SK-N-SH (cell line): ENCODE results near the gene TICRR. TPM values are rescaled to one million over a fixed set of nuclear protein-coding genes. Genes with fewer than 3 reads are reported as not detected.
"Not testable (repeated sequence)": the region's sequence is repeated elsewhere in the genome, so short reads cannot be mapped to it uniquely, and the experiment has no call there.

Experiments used
- CTCF ChIA-PET: fragments of 300-600, 350-600 bp; formaldehyde crosslinking; extraction: SDS; loops from one replicate; lab custom pipeline; 2021; lab: Yijun Ruan, JAX
- POLR2A ChIA-PET: fragments of 350-600 bp; sonication (Branson Sonifier 250); formaldehyde crosslinking; extraction: SDS; loops from one replicate; lab custom pipeline; 2020; ENCODE audit warnings: antibody characterized with exemption, inconsistent platforms; lab: Yijun Ruan, JAX
- DNase-seq: peaks from one replicate; pipeline ENCODE4 v3.0.0; 2012
- H2AFZ ChIP-seq: fragments of 200-600 bp; sonication (generic); 2 replicates; pipeline ENCODE4 v1.8.1; 2016; ENCODE audit warnings: antibody characterized with exemption, mild to moderate bottlenecking, low read depth
- H3F3A ChIP-seq: fragments of 200-600 bp; sonication (generic); replicated peaks from 2 replicates; pipeline ENCODE3; 2016; ENCODE audit warnings: antibody characterized with exemption, mild to moderate bottlenecking; ENCODE audit not compliant: insufficient read depth
- H3K27ac ChIP-seq, 2 experiments: fragments of 200-500 bp in 1 of 2; fragments of 200-600 bp in 1 of 2; sonication (Bioruptor generic) in 1 of 2; sonication (generic), shearing (Covaris generic) in 1 of 2; 2 replicates each; pipeline versions ENCODE4 v1.5.1 to v1.6.1; 2014 to 2016; ENCODE audit warnings: low read depth in 2 of 2, inconsistent platforms in 1 of 2, low read length in 1 of 2, mild to moderate bottlenecking in 1 of 2, mixed read lengths in 1 of 2
- H3K27me3 ChIP-seq: fragments of 200-600 bp; sonication (generic), shearing (Covaris generic); 2 replicates; pipeline ENCODE4 v1.6.1; 2016; ENCODE audit warnings: mixed run types; ENCODE audit not compliant: insufficient read depth
- H3K36me3 ChIP-seq, 2 experiments: fragments of 200-500 bp in 1 of 2; fragments of 200-600 bp in 1 of 2; sonication (Bioruptor generic) in 1 of 2; sonication (generic) in 1 of 2; replicated peaks in 1 of 2; 2 replicates each; pipeline versions ENCODE3 to v1.5.1; 2014 to 2016; ENCODE audit warnings: low read length in 1 of 2, mild to moderate bottlenecking in 1 of 2; ENCODE audit not compliant: insufficient read depth in 2 of 2, control insufficient read depth in 1 of 2
- H3K4me1 ChIP-seq, 2 experiments: fragments of 200-500 bp in 1 of 2; fragments of 200-600 bp in 1 of 2; sonication (Bioruptor generic) in 1 of 2; sonication (generic), shearing (Covaris generic) in 1 of 2; 2 replicates each; pipeline versions ENCODE4 v1.5.1 to v1.6.1; 2014 to 2016; ENCODE audit warnings: low read depth in 1 of 2, low read length in 1 of 2, mixed run types in 1 of 2; ENCODE audit not compliant: insufficient read depth in 2 of 2, control insufficient read depth in 1 of 2
- H3K4me2 ChIP-seq: fragments of 200-600 bp; sonication (generic), shearing (Covaris generic); 2 replicates; pipeline ENCODE4 v1.6.1; 2017; ENCODE audit warnings: mixed run types
- H3K4me3 ChIP-seq, 2 experiments: fragments of 200-500 bp in 1 of 2; fragments of 200-600 bp in 1 of 2; sonication (Bioruptor generic) in 1 of 2; sonication (generic), shearing (Covaris generic) in 1 of 2; 2 replicates each; pipeline versions ENCODE4 v1.5.1 to v1.8.1; 2014 to 2016; ENCODE audit warnings: low read depth in 2 of 2, inconsistent platforms in 1 of 2, low read length in 1 of 2, mild to moderate bottlenecking in 1 of 2, mixed read lengths in 1 of 2, moderate library complexity in 1 of 2
- H3K79me2 ChIP-seq: fragments of 200-600 bp; sonication (generic); 2 replicates; pipeline ENCODE4 v1.8.1; 2017; ENCODE audit warnings: mild to moderate bottlenecking; ENCODE audit not compliant: insufficient read depth
- H3K9ac ChIP-seq: fragments of 200-600 bp; sonication (generic); 2 replicates; pipeline ENCODE4 v1.6.1; 2017; ENCODE audit warnings: mixed run types
- H3K9me2 ChIP-seq: fragments of 200-600 bp; sonication (generic); 2 replicates; pipeline ENCODE4 v1.6.1; 2017; ENCODE audit warnings: mixed run types
- H3K9me3 ChIP-seq: fragments of 200-600 bp; sonication (generic); 2 replicates; pipeline ENCODE4 v1.6.1; 2017; ENCODE audit warnings: mixed run types, mild to moderate bottlenecking, moderate library complexity
- H4K20me1 ChIP-seq: fragments of 200-600 bp; sonication (generic); 2 replicates; pipeline ENCODE4 v1.6.1; 2017; ENCODE audit warnings: mild to moderate bottlenecking, mixed run types; ENCODE audit not compliant: insufficient read depth
- CTCF ChIP-seq: fragments of 200-600 bp; sonication (generic); IDR thresholded peaks from 2 replicates; pipeline ENCODE4 v1.6.1; 2017; ENCODE audit warnings: antibody characterized with exemption, mild to moderate bottlenecking, moderate library complexity
- ELF1 ChIP-seq: IDR thresholded peaks from 2 replicates; pipeline ENCODE4 v1.4.0; 2012
- FOSL2 ChIP-seq: IDR thresholded peaks from 2 replicates; pipeline ENCODE4 v1.4.0; 2012; ENCODE audit warnings: low read depth, mild to moderate bottlenecking, moderate library complexity, borderline replicate concordance
- FOXJ3 ChIP-seq: sonication (generic); formaldehyde crosslinking; IDR thresholded peaks from 2 replicates; pipeline ENCODE4 v1.5.1; 2020; ENCODE audit warnings: mild to moderate bottlenecking, missing genetic modification reagents
- GABPA ChIP-seq: IDR thresholded peaks from 2 replicates; pipeline ENCODE4 v1.4.0; 2012; ENCODE audit warnings: low read depth, mild to moderate bottlenecking
- MEF2A ChIP-seq: IDR thresholded peaks from 2 replicates; pipeline ENCODE4 v1.4.0; 2012; ENCODE audit warnings: low read depth, borderline replicate concordance
- MXI1 ChIP-seq: IDR thresholded peaks from 2 replicates; pipeline ENCODE4 v1.6.1; 2012; ENCODE audit warnings: mild to moderate bottlenecking, low read depth, low read length, improper control_type of control experiment
- NFIC ChIP-seq: IDR thresholded peaks from 2 replicates; pipeline ENCODE4 v1.4.0; 2012; ENCODE audit warnings: borderline replicate concordance
- PBX3 ChIP-seq: IDR thresholded peaks from 2 replicates; pipeline ENCODE4; 2012
- POLR2AphosphoS5 ChIP-seq: IDR thresholded peaks from 2 replicates; pipeline ENCODE4 v1.6.1; 2012; ENCODE audit warnings: low read depth, low read length
- RCOR1 ChIP-seq: fragments of 150-350 bp; IDR thresholded peaks from 2 replicates; pipeline ENCODE4 v1.6.1; 2017; ENCODE audit warnings: antibody characterized with exemption, low read length
- REST ChIP-seq: IDR thresholded peaks from 2 replicates; pipeline ENCODE4 v1.6.1; 2012; ENCODE audit warnings: mild to moderate bottlenecking, low read depth, low read length, moderate library complexity
- TCF12 ChIP-seq: IDR thresholded peaks from 2 replicates; pipeline ENCODE4 v1.4.0; 2012
- TEAD4 ChIP-seq: IDR thresholded peaks from 2 replicates; pipeline ENCODE4 v1.4.0; 2012; ENCODE audit warnings: mild to moderate bottlenecking, borderline replicate concordance; ENCODE audit not compliant: insufficient read depth
- ZBTB33 ChIP-seq: IDR thresholded peaks from 2 replicates; pipeline ENCODE4 v1.4.0; 2012; ENCODE audit warnings: low read depth, borderline replicate concordance
- WGBS: methylation state at CpG from one replicate; pipeline ENCODE4 v1.1.6; 2017; ENCODE audit warnings: low lambda C conversion rate; 5-methylcytosine and 5-hydroxymethylcytosine counted together
- polyA plus RNA-seq, 3 experiments: library from polyadenylated mRNA; depleted of rRNA; stranded (reverse); fragments of >200 nt; gene quantifications; 2 replicates each; pipeline ENCODE4 v1.2.3, GENCODE V29; 2012

Gene TICRR
- polyA plus RNA-seq, 1 of the 3 experiments (the other 2 are of a cell fraction): 3.2 TPM

GRCh38 chr15:89578146-89578545 is 2.9 kb downstream of the TICRR start (continued):
- TF ChIP-seq PBX3 (no peak), FOSL2 (no peak), CTCF (no peak), FOXJ3 (CRISPR knock-in tag) (no peak), ELF1 (no peak), MEF2A (no peak), NFIC (no peak), TEAD4 (no peak)

- CTCF ChIA-PET, H3K4me3 ChIP-seq, H3K9ac ChIP-seq, DNase-seq, H3K27me3 ChIP-seq, POLR2A ChIA-PET, H2AFZ ChIP-seq, H3F3A ChIP-seq, H3K9me2 ChIP-seq, H3K9me3 ChIP-seq, H3K27ac ChIP-seq, H4K20me1 ChIP-seq, H3K4me2 ChIP-seq: not testable (repeated sequence)
- Histone ChIP-seq H3K36me3 (peaks cover 12 to 13% of the 10 kb centered on the region in 2 experiments), H3K79me2 (peaks cover 80% of the 10 kb centered on the region), H3K4me1 (peaks cover 0 to 13% of the 10 kb centered on the region in 2 experiments; a peak in 2 of 4 replicates)
- WGBS: 95% methylated on average over 2 of the region's 2 CpGs
Measured at GRCh38 chr15:89580747-89581146, 5.5 kb downstream of the TICRR start.

GRCh38 chr15:89586651-89587050 is 11.4 kb downstream of the TICRR start:
- H3F3A ChIP-seq: peaks cover under 1% of the 10 kb centered on the region
- 98% methylated on average over 2 of the region's 2 CpGs for WGBS
- ChIA-PET CTCF (interaction anchor here (1.0 to 1.5 kb wide), 2 partner anchors 14 to 228 kb away, joined by 3 read pairs; no protein-coding TSS in a partner anchor), POLR2A (no interaction called here)
- H3K27ac ChIP-seq: no peak overlapping the region
- no peak overlapping the region for H2AFZ ChIP-seq
- peaks cover 52% of the 10 kb centered on the region for H3K79me2 ChIP-seq
- H3K27me3 ChIP-seq: no peaks in the 10 kb centered on the region
- no peaks in the 10 kb centered on the region for H3K9me3 ChIP-seq
- no peaks in the 10 kb centered on the region for H4K20me1 ChIP-seq
- H3K4me2 ChIP-seq: no peak overlapping the region
- H3K36me3 ChIP-seq: peaks cover 23 to 26% of the 10 kb centered on the region in 2 experiments
- no peak overlapping the region for H3K4me3 ChIP-seq
- DNase-seq: no peak
- peaks cover 2 to 18% of the 10 kb centered on the region in 2 experiments; a peak in 2 of 4 replicates for H3K4me1 ChIP-seq
- H3K9me2 ChIP-seq: no peaks in the 10 kb centered on the region
- H3K9ac ChIP-seq: no peak overlapping the region
- TF ChIP-seq FOSL2 (no peak), TCF12 (no peak), RCOR1 (no peak), GABPA (no peak), CTCF (no peak), POLR2AphosphoS5 (no peak), REST (no peak), ZBTB33 (no peak), FOXJ3 (CRISPR knock-in tag) (no peak), MXI1 (no peak)
